GM12801 (cell line): ENCODE measurements around the gene EMILIN3.

Experiments
- CTCF ChIP-seq: IDR thresholded peaks from one replicate; pipeline ENCODE4 v1.5.1; 2011; ENCODE audit warnings: control low read depth; ENCODE audit not compliant: insufficient read length; ENCODE audit errors: extremely low read depth

The EMILIN3 gene

GRCh38 chr20:41394931-41395666, 28.5 kb upstream of the EMILIN3 start:
- TF ChIP-seq CTCF = no peak

DNA sequence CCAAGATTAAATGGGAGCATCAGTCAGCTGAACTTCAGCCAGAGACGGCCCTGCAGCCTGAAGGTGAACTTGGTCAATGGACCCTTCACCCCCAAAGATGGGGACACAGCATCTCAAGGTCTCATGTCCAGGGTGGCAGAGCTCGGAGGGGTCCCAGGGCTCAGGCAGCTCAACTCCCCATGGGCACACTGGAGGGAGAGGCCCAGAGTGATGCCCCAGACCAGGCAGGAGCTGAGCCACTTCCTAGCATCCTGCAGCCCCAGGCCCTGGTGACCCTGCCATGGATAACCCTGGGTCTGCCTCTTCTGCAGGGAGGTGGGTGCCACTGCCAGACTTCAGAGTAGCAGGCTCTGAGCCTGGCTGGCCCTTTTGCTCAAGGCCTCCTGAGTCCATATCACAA, 27.5 kb upstream of the EMILIN3 start:
- no peak for TF ChIP-seq CTCF

DNA sequence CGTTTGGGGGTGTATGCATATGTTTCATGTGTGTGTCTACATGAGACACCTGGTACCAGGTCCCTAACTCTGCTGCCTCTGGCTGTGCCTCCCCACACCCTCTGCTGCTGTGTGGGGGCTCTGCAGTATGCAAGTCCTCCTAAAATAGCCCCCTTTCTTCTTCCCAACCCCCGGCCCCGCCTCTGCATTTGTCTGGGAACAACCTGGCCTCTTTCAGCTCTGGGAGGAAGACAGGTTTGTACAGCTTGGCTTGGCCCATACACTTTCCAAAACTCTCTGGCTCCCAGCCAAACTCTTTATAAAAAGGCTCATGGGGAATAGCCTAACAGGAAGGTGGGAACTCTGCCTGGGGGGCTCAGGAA, 27.1 kb upstream of the EMILIN3 start:
- TF ChIP-seq CTCF = no peak

- TF ChIP-seq CTCF = no peak
These were observed 26.5 kb upstream of the EMILIN3 start for GRCh38 chr20:41392871-41393704.

GRCh38 chr20:41392295-41392694, 25.7 kb upstream of the EMILIN3 start:
- no peak for TF ChIP-seq CTCF

GRCh38 chr20:41391587-41392001, 25.0 kb upstream of the EMILIN3 start:
- no peak for TF ChIP-seq CTCF

- no peak for TF ChIP-seq CTCF
These were observed 24.3 kb upstream of the EMILIN3 start for GRCh38 chr20:41390889-41391288.
